HTR-8/SVneo (cell line): ENCODE data around the gene PAX5.
A peak's percentile ranks its signal among the peaks of the same experiment; 100 is the strongest.
"Not testable (repeated sequence)": the region's sequence is repeated elsewhere in the genome, so short reads cannot be mapped to it uniquely, and the experiment has no call there.

ENCODE experiments used
- DNase-seq: peaks from one replicate; pipeline ENCODE4 v3.0.0; 2011; ENCODE audit warnings: low spot score, mixed read lengths; ENCODE audit not compliant: insufficient read length
- FAIRE-seq: peaks from 2 replicates; lab custom pipeline; 2011; peaks lifted over from hg19 to GRCh38; lab: Jason Lieb, UNC

Gene PAX5

GRCh38 chr9:36893184-36893583 lies 140.9 kb downstream of the PAX5 start:
- FAIRE-seq (no peak), DNase-seq (no peak)

GRCh38 chr9:36892279-36892678 lies 141.8 kb downstream of the PAX5 start:
- no peak for FAIRE-seq
- no peak for DNase-seq

- no peak for FAIRE-seq
- DNase-seq, result no peak
Observed at GRCh38 chr9:36891341-36891811, 142.7 kb downstream of the PAX5 start.

- FAIRE-seq, result no peak
Observed at GRCh38 chr9:36889844-36890243, 144.2 kb downstream of the PAX5 start.

DNA sequence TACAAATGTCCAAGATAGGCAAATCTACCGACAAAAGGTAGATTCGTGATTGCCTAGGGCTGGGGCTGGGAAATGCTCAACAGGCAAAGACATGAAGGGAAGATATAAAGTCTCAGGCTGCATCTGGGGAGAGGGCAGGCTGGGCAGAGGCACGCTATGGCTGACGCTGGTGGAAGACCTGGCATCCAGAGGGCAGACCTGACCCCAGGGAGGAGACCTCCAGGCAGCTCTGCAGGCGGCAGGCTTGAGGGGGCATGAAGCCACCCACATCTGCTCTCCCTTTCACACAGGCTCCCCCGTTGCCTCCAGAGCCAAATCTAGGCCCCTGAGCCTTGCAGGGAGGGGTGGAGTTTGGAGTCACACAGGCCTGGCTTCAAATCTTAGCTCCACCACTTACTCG lies 145.5 kb downstream of the PAX5 start:
- DNase-seq, result no peak
- no peak for FAIRE-seq

More at GRCh38 chr9:36889844-36890243, 144.2 kb downstream of the PAX5 start:
- DNase-seq, result no peak

DNA sequence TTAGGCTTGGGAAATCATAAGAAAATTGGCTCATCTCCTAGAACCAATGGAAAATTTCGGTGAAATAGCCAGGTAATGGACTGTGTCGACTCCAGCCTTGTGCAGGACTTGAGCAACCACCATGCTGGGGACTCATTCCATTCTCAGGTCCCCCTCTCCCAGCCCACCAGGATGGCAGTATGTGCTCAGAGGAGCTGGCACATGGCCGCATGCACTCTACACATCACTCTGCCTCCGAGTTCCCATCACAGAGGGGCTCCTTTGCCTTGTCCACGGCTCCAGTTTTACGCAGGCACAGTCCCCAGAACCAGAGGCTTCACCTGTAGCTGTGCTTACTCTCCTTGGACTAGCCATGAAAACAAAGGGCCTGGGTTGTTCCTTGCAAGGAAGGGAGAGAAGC lies 149.3 kb downstream of the PAX5 start:
- no peak for FAIRE-seq
- no peak for DNase-seq

DNA sequence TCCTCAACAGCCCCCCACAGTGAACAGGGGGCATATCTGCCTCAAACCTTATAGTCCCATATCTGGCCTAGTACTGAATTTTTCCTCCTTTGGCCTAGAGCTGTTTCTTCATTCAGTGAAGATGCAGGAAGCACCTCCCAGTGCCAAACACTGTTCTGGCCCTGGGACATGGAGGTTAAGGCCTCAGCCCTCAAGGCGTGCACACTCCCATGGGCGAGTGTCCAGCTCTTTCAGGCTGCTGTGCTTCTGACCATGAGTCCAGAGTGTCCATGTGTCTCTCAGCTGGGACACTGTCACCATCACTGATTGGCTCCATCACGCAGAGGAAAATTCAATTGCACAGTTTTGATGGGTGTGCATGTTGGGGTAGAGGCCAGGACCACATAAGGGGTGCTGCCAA lies 151.5 kb downstream of the PAX5 start:
- DNase-seq, result no peak

GRCh38 chr9:36881743-36882441 lies 152.2 kb downstream of the PAX5 start:
- DNase-seq (no peak), FAIRE-seq (no peak)

More for the DNA sequence above, 151.5 kb downstream of the PAX5 start:
- FAIRE-seq, result no peak

- no peak for FAIRE-seq
Observed at GRCh38 chr9:36881316-36881715, 152.8 kb downstream of the PAX5 start.

GRCh38 chr9:36880075-36880474 lies 154.0 kb downstream of the PAX5 start:
- DNase-seq, result no peak
- no peak for FAIRE-seq

More at GRCh38 chr9:36881316-36881715, 152.8 kb downstream of the PAX5 start:
- DNase-seq, result no peak

DNA sequence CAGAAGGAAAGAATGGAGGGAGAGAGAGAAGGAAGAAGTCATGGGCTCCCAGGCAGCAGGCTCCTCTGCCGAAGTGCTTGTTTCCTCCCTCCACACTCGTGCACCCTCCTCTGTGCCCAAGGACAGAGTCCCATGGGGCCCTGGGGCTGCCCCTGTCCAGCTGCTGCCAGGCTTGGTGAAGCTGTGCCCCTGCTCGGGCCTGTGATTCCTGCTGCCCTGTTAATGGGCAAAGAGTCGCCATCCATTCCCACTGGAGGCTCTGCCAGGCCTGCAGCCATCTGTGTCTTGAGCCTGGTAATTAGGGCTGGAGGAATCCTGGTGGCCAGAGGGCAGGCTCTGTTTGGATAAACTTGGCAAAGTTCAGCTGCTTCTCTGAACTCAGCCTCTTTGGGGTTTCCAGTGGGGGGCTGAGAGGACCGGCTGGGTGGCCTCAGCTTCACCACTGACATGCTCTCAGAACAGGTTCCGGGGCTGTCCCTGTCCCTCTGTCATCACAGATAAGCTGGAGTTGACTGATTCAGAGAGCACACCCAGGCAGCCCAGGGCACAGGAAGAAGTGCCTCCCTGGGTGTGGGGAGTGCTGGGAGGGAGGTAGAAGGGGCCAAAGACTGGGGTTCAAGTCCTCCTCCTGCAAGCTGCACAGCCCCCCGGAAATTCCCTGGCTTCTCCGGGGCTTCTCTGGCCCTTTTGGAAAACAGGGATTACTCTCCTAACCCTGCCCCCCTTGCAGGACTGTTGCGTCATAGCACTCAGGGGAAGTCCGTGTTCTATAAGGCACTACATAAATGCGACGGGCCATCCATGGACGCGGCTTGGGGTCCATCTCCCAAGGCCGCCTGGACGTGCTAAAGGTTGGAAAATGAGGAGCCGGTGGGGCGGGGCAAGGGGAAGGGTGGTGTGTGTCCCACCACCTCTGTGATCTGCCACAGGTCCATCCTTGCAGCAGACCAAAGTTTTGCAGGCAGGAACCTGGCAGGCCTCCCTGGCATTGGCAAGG lies 154.8 kb downstream of the PAX5 start:
- FAIRE-seq (no peak), DNase-seq (no peak)

DNA sequence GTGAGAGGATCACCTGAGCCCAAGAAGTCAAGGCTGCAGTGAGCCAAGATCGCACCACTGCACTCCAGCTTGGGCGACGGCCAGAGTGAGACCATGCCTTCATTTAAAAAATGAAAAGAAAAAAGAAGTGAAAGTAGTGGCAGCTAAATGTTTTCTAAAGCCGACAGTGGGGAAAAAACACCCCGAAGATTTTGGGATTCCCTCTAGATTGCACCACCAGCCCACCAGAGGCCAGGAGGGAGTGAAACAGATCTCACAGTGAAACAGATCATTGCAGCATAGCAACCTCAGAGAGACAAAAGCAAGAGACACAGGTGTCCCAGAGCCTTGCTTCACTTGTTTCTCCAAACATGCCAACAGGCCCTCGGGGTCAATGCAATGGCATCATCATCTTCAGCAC lies 156.8 kb downstream of the PAX5 start:
- FAIRE-seq, result no peak
- no peak for DNase-seq

DNA sequence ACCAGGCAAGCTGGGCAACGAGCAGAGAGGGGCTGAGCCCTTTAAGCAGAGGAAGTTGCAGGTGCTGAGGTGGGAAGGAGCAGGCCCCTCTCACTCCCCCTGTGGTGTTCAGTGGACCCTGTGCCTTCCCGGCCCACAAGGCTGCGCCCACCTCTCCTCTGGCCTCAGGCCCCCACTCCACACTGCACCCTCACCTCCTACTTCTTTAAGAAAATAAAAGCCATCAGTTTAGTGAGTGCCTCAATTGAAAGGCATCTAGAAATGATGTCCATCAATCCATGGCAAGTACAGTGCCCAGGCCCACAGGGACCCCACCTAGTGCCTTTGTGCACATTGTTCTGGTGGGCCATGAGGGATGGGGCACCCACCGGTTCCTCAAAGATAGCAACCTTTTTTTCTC lies 158.0 kb downstream of the PAX5 start:
- no peak for FAIRE-seq
- DNase-seq, result no peak

- FAIRE-seq (no peak), DNase-seq (no peak)
Observed at GRCh38 chr9:36874921-36875320, 159.1 kb downstream of the PAX5 start.

GRCh38 chr9:36874261-36874660 lies 159.8 kb downstream of the PAX5 start:
- DNase-seq (no peak), FAIRE-seq (no peak)

DNA sequence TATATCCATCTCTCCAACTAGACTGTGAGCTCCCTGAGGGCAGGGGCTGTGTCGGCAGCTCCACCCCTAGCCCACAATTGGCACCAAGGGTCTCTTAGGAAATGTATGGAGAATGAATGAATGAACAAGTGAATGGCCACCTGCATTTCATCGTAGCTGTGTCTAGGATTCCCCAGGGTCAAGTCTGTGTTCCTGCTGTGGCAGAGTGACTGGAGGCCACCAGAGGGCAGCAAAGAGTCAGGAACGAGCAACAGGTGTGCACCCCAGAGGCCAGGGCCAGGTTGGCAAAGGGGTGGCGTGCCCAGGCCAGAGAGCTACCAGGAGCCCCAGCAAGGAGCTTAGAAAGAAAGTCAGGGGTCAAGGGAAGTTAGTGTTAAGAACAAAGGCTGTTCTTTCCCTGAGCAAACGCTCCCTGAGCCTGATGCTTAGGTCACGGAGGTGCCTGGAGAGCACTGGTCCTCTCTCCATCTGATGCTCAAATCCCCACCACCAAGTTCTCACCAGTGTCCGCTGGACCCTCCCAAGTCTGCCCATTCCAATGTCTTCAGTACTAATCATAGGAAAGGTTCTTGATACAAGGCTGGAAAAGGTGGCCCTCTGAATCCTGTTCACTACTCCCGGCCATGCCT lies 160.7 kb downstream of the PAX5 start:
- peak; percentile 20 for FAIRE-seq
- DNase-seq, result peak; percentile 64

- FAIRE-seq (no peak), DNase-seq (no peak)
Observed at GRCh38 chr9:36872641-36873040, 161.4 kb downstream of the PAX5 start.

GRCh38 chr9:36871606-36872005 lies 162.5 kb downstream of the PAX5 start:
- FAIRE-seq (no peak), DNase-seq (no peak)

- FAIRE-seq, result no peak
- no peak for DNase-seq
Observed at GRCh38 chr9:36870960-36871359, 163.1 kb downstream of the PAX5 start.

- not testable (repeated sequence) for FAIRE-seq, DNase-seq
Observed at GRCh38 chr9:36869605-36870004, 164.5 kb downstream of the PAX5 start.
